Coronary artery (tissue), 2 donors: ENCODE results near the gene ZNF334.

ENCODE experiments used
- DNase-seq: peaks from one replicate; pipeline ENCODE4 v3.0.0-alpha.2; 2017; ENCODE audit warnings: low spot score
- H3K27ac ChIP-seq, 2 donors: fragments of 200-600 bp; sonication (generic); one replicate each; pipeline ENCODE4 v1.5.1; 2016 to 2019
- H3K4me3 ChIP-seq: fragments of 200-600 bp; sonication (generic); 2 replicates; pipeline ENCODE4 v1.5.1; 2016; ENCODE audit warnings: mild to moderate bottlenecking, moderate library complexity
- CTCF ChIP-seq: fragments of 200-600 bp; sonication (generic); IDR thresholded peaks from one replicate; pipeline ENCODE4 v1.5.1; 2019; ENCODE audit warnings: antibody characterized with exemption

ZNF334 gene

GRCh38 chr20:46468508-46468907, 44.9 kb downstream of the ZNF334 start:
- H3K27ac ChIP-seq: no peak overlapping the region
- TF ChIP-seq CTCF: no peak
- H3K4me3 ChIP-seq: no peak overlapping the region
- DNase-seq: no peak

- no peak for TF ChIP-seq CTCF
- no peak overlapping the region for H3K27ac ChIP-seq
- DNase-seq: no peak
Observed at GRCh38 chr20:46464451-46464850, 48.9 kb downstream of the ZNF334 start.

GRCh38 chr20:46463852-46464251, 49.5 kb downstream of the ZNF334 start:
- DNase-seq: no peak
- H3K27ac ChIP-seq: no peak overlapping the region
- TF ChIP-seq CTCF: no peak
- H3K4me3 ChIP-seq: no peak overlapping the region

More at GRCh38 chr20:46464451-46464850, 48.9 kb downstream of the ZNF334 start:
- H3K4me3 ChIP-seq: no peak overlapping the region

DNA sequence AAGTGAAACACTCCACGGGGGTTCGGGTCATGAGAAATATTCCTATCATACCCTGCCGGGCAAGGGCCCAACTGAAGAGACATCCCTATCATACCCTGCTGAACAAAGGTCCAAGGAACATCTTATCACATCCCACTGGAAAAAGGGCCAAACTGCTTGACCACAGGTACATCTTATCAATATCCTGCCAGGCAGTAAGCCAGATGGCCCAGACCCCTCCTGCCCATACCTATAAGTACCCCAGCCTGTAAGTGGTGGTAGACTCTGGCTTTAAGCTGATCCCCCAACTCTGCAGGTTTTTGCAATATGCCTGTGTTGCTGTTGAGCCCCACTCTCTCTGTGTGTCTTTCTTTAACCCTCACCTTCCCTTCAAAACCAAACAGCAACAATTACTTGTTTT, 51.6 kb downstream of the ZNF334 start:
- no peak overlapping the region for H3K4me3 ChIP-seq
- DNase-seq: no peak
- H3K27ac ChIP-seq: no peak overlapping the region
- no peak for TF ChIP-seq CTCF

DNA sequence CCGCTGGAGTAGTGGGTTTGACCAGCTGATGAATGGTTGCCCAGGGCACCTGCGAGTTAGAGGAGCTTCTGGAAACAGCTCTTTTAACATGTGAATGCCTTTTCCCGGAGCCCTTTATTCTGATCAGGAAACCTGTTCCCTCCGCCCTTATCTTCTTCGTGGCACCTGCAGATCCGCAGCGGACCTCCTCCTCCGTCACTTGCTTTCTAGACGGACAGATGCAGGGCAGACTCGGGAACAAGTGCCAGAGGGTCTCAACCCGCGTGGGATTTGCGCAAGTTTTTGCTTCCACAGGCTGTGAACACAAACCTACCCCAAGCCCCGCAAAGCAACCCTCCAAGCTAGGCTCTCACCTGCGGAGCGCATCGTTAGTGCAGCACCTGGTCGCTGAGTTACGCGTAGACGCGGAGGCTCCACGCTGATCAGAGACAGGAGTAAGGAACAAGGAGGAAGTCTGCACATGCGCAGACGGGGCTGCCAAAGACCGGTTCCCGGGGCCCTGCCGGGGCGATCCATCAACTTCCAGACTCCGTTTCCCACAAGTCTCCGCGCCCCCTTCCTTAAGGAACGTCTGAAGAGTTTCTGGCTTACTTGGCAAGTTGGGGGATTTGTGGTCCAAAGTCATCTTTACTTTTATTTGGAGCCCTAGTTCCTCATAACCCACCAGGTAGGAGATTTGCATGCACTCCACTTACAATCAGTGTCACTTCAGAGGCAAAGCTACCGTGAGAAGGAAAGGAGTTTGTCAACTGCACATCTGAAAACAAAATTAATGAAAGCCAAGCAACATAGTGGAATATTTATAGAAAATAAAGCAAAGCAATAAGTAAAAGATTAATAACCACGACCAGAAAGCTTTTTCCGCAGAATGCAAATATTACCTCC, 54.3 kb downstream of the ZNF334 start:
- TF ChIP-seq CTCF: no peak
- DNase-seq: no peak
- H3K27ac ChIP-seq: no peak overlapping the region
- H3K4me3 ChIP-seq: peak overlapping the region; percentile 61

GRCh38 chr20:46456255-46457028, 56.9 kb downstream of the ZNF334 start:
- Histone ChIP-seq H3K4me3 (no peak overlapping the region), H3K27ac (no peak overlapping the region)
- DNase-seq: no peak
- no peak for TF ChIP-seq CTCF
